ENCODE data around the gene PYGB.

DNA sequence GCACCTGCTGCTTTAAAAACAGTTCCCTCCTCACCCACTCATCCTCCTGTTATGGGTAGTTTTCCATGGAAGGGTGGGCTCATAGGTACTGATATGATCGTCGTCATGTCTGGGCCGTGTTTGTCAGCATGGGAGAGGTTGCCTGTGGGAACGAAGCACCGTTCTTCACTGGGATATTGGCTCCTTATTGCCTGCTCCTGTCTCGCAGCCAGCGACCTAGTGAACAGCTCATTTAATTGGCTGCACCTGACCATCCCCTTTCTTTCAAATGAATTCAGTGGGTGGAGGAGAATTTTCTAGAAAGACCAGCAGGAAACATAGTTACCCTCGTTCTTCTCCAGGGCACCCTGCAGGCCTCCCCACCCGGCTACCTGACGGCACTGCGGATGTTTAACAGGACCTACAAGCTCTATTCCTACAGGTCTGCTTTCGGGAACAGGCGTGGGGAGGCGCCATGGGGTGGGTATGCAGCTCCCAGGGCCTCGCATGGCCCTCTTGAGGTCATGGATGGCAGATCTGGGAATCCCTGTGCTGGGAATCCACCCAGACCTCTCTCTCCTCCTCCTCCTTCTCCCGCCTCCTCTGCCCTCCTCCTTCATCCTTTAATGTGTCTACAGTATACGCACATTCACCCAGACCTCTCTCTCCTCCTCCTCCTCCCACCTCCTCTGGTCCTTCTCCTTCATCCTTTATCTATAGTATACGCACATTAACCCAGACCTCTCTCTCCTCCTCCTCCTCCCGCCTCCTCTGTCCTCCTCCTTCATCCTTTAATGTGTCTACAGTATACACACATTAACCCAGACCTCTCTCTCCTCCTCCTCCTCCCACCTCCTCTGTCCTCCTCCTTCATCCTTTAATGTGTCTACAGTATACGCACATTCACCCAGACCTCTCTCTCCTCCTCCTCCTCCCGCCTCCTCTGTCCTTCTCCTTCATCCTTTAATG, 30.4 kb upstream of the PYGB start:
- TF ChIP-seq CTCF (IDR thresholded peaks at IDR 0.05) (no peak), POLR2A (IDR thresholded peaks at IDR 0.05) (no peak)

Measured in thyroid gland (tissue), 4 donors.